Stimulated activated CD8-positive, alpha-beta memory T cell treated with anti-CD3 and anti-CD28 coated beads, Interleukin-15, amount 100 ng/mL, for 48 hours (primary cell): ENCODE data around the gene PRRT1.
"Not testable (repeated sequence)": the region's sequence is repeated elsewhere in the genome, so short reads cannot be mapped to it uniquely, and the experiment has no call there.

ENCODE experiments used
- DNase-seq, 2 donors: peaks; one replicate each; pipeline ENCODE4 v3.0.0-alpha.2; 2020; ENCODE audit warnings: low read depth in 2 of 2

Gene PRRT1

GRCh38 chr6:32151181-32151862, 417 bp downstream of the PRRT1 start:
- DNase-seq, result no peak

- DNase-seq, result no peak
Measured at GRCh38 chr6:32149932-32150870, 1.5 kb downstream of the PRRT1 start.

- DNase-seq, result no peak
Measured at GRCh38 chr6:32149092-32149755, 2.5 kb downstream of the PRRT1 start.

GRCh38 chr6:32148289-32149091, 3.2 kb downstream of the PRRT1 start:
- peak; percentile 38 to 58 for DNase-seq

- no peak for DNase-seq
Measured at GRCh38 chr6:32147401-32148132, 4.2 kb downstream of the PRRT1 start.

GRCh38 chr6:32146687-32147086, 5.1 kb downstream of the PRRT1 start:
- no peak for DNase-seq

- no peak for DNase-seq
Measured at GRCh38 chr6:32146287-32146686, 5.5 kb downstream of the PRRT1 start.

- not testable (repeated sequence) for DNase-seq
Measured at GRCh38 chr6:32144238-32144637, 7.5 kb downstream of the PRRT1 start.

- DNase-seq, result no peak
Measured at GRCh38 chr6:32140420-32141046, 11.2 kb downstream of the PRRT1 start.

- no peak for DNase-seq
Measured at GRCh38 chr6:32139590-32139989, 12.1 kb downstream of the PRRT1 start.

GRCh38 chr6:32137454-32137853, 14.3 kb downstream of the PRRT1 start:
- DNase-seq, result no peak

- DNase-seq, result no peak
Measured at GRCh38 chr6:32133786-32134185, 18.0 kb downstream of the PRRT1 start.

- DNase-seq, result no peak
Measured at GRCh38 chr6:32132110-32132509, 19.6 kb downstream of the PRRT1 start.

GRCh38 chr6:32131439-32131948, 20.2 kb downstream of the PRRT1 start:
- DNase-seq, result no peak

- no peak for DNase-seq
Measured at GRCh38 chr6:32129297-32130088, 22.2 kb downstream of the PRRT1 start.

- no peak for DNase-seq
Measured at GRCh38 chr6:32128751-32129296, 22.9 kb downstream of the PRRT1 start.

GRCh38 chr6:32127717-32128592, 23.8 kb downstream of the PRRT1 start, which contains the start of gene ATF6B:
Gene ATF6B, minus strand, starts transcription at chr6:32128246. Its CDS starts 39 bp downstream, at chr6:32128207.
- DNase-seq, result peak; percentile 96

GRCh38 chr6:32127409-32127716, 24.4 kb downstream of the PRRT1 start:
- no peak for DNase-seq
